Ishikawa (cell line): ENCODE results near the gene TECTA.

Source experiments
- CEBPB ChIP-seq: IDR thresholded peaks from 2 replicates; pipeline ENCODE4 v1.6.1; 2012
- CREB1 ChIP-seq: IDR thresholded peaks from 2 replicates; pipeline ENCODE4 v1.6.1; 2012; ENCODE audit warnings: low read depth
- EGR1 ChIP-seq: IDR thresholded peaks from 2 replicates; pipeline ENCODE4 v1.6.1; 2012
- EP300 ChIP-seq: IDR thresholded peaks from 2 replicates; pipeline ENCODE4 v1.6.1; 2012; ENCODE audit warnings: borderline replicate concordance
- FOXM1 ChIP-seq: IDR thresholded peaks from 2 replicates; pipeline ENCODE4 v1.6.1; 2012; ENCODE audit warnings: low read depth, borderline replicate concordance
- NFIC ChIP-seq: IDR thresholded peaks from 2 replicates; pipeline ENCODE4 v1.6.1; 2012
- RAD21 ChIP-seq: IDR thresholded peaks from 2 replicates; pipeline ENCODE4 v1.6.1; 2012; ENCODE audit warnings: low read depth
- REST ChIP-seq: IDR thresholded peaks from 2 replicates; pipeline ENCODE4 v1.6.1; 2012; ENCODE audit warnings: low read depth, mild to moderate bottlenecking
- TAF1 ChIP-seq: IDR thresholded peaks from 2 replicates; pipeline ENCODE4 v1.6.1; 2012; ENCODE audit warnings: low read depth, mild to moderate bottlenecking
- TCF12 ChIP-seq: IDR thresholded peaks from 2 replicates; pipeline ENCODE4 v1.6.1; 2012; ENCODE audit warnings: low read depth
- TEAD4 ChIP-seq: IDR thresholded peaks from 2 replicates; pipeline ENCODE4 v1.6.1; 2012
- YY1 ChIP-seq: IDR thresholded peaks from 2 replicates; pipeline ENCODE4 v1.6.1; 2012; ENCODE audit warnings: low read depth
- ZBTB7A ChIP-seq: IDR thresholded peaks from 2 replicates; pipeline ENCODE4 v1.6.1; 2012; ENCODE audit warnings: low read depth
- TF ChIP-seq, protein P1 (sequence below): IDR thresholded peaks from 2 replicates; pipeline ENCODE4 v1.6.1; 2012
- TF ChIP-seq, protein P2 (sequence below): IDR thresholded peaks from 2 replicates; pipeline ENCODE4 v1.6.1; 2012

TECTA gene

GRCh38 chr11:121067453-121067852, 33.6 kb upstream of the TECTA start:
- TF ChIP-seq FOXM1 (no peak), CREB1 (no peak), ZBTB7A (no peak), EP300 (no peak), TEAD4 (no peak), YY1 (no peak), TAF1 (no peak), EGR1 (no peak), TCF12 (no peak), RAD21 (no peak)
- TF ChIP-seq, protein P1, sequence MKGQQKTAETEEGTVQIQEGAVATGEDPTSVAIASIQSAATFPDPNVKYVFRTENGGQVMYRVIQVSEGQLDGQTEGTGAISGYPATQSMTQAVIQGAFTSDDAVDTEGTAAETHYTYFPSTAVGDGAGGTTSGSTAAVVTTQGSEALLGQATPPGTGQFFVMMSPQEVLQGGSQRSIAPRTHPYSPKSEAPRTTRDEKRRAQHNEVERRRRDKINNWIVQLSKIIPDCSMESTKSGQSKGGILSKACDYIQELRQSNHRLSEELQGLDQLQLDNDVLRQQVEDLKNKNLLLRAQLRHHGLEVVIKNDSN, result no peak

DNA sequence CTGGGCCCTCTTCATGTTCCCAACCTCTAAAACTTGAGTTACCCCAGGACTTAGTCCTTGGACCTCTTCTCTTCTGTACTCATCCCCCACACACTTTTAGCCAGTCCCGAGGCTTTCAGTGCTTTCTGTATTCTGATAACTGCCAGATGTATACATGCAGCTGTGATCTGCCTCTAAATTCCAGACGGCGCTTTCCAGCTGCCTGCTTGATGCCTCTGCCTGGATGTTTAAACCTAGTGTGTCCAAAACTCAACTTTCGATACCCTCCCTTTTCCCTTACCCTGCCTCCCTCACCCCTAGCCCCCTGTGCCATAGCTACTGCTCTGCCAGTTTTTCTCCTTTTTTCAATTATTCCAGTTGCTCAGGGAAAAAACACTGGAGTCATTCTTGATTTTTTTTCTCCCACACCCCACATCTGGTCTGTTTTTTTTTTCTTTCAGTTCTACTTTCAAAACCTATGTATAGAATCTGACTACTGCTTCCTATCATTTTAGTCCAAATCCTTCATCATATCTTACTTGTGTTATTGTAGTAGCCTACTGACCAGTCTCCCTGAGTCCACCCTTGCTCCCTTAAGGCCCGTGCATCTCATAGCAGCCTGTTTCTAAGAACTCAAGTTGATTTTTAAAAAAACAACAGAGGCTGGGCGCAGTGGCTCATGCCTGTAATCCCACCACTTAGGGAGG, 32.9 kb upstream of the TECTA start:
- TF ChIP-seq CEBPB (no peak), NFIC (no peak), EP300 (no peak)

GRCh38 chr11:121068787-121069186, 32.3 kb upstream of the TECTA start:
- TF ChIP-seq YY1 (no peak), CEBPB (no peak)

DNA sequence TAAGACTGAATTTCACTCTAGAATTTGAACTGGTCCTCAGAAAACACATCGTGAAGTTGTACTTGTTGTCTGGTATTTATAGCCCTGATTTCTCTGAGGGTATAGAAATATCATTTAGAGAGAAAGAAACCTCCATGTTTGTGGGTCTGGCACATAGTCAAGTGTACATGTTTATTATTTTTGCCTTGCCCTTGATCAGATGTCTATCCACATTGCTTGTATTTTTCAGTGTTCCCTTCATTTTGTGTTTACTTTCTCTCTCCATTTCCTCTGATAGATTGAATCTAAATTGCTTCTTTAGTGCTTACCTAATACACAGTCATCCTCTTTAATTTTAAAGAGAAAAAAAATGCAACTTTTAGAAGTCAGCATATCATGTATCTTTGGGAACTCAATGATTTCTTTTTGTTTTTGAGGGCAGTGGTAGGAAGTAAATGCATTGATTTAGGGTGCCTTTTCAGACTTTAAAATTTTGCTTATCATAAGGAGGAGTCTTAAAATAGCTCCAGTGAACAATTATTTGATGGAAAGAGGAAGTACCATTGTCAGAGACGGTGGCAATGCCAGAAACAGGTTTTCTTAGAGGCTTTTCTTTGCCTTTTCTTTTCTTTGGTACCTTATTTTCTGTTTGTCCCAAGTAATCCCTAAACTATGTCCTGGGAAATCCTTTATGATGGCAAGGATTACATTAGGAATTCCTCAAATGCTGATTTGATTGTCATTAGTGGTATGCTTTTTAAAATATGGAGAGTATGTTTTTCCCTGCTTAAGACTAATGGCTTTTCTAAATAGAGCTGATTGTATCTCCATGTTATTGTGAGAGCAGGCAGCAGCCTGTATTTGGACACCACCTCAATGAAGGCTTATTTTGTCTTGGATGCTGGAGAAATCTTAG, 29.8 kb upstream of the TECTA start:
- TF ChIP-seq EGR1 (no peak), REST (no peak), TEAD4 (no peak), TAF1 (no peak)

DNA sequence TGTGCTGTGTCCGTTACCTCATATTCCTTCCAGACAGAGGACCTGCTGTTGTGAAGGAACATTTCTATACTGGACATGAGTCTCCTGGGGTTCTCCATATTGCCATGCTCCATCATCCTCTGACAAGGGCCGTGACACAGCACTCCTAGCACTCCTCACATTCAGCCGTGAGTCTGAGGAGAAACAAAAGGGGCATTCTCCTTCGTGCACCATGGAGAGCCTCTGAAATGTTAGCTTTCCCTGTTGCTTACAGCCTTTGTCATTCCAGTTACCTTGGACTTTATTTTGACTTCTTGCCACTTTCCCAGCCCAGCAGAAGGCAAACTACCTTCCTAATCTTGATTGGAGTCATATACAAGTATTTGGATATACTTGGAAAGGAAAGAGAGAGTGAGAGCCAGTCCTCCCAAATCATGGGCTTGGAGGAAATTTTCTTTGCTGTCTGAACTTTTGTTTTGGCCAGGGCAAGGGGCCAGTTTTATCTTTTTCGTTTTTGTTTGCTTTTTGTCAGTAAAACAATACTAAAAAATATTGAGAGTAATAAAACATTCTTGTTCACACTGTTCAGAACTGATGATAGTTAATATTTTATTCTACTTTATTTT, 29.1 kb upstream of the TECTA start:
- TF ChIP-seq, protein P2, sequence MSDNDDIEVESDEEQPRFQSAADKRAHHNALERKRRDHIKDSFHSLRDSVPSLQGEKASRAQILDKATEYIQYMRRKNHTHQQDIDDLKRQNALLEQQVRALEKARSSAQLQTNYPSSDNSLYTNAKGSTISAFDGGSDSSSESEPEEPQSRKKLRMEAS, result no peak
- TF ChIP-seq, protein P1, result no peak
- TF ChIP-seq NFIC, result no peak
- no peak for TF ChIP-seq ZBTB7A
- no peak for TF ChIP-seq TCF12
- no peak for TF ChIP-seq RAD21
- TF ChIP-seq REST, result no peak

GRCh38 chr11:121081321-121081720, 19.7 kb upstream of the TECTA start:
- TF ChIP-seq EP300 (no peak), EGR1 (no peak), TEAD4 (no peak), ZBTB7A (no peak), TCF12 (no peak), CREB1 (no peak), RAD21 (no peak), YY1 (no peak), FOXM1 (no peak), CEBPB (no peak), NFIC (no peak), TAF1 (no peak)
- TF ChIP-seq, protein P2, result no peak
- TF ChIP-seq, protein P1, result no peak
